Activated CD4-positive, alpha-beta T cell treated with anti-CD3 and anti-CD28 coated beads, Interleukin-2, amount 50 U/mL, for 48 hours (primary cell): ENCODE results near the gene CRYZ.
"Not testable (repeated sequence)": the region's sequence is repeated elsewhere in the genome, so short reads cannot be mapped to it uniquely, and the experiment has no call there.

Source experiments
- DNase-seq, 2 experiments: peaks; one replicate each; pipeline ENCODE4 v3.0.0-alpha.2; 2020

CRYZ gene

DNA sequence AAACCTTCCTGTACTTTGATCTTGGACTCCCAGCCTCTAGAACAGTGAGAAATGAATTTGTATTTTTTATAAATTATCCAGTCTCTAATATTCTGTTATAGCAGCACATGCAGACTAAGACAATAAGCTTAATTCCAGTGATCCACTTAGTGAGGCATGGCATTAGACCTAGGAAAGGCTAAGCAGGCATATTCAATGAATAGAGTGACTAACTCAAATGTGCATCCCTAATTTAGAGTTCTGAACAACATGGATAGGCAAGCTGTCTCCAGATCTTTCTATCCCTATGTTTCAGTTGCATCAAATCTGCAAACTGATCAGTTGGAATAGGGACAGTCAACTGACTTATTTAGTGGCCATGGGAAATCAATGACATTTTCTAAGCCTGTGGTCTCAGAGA is 54.9 kb downstream of the CRYZ start:
- DNase-seq = no peak

GRCh38 chr1:74674278-74675048 is 58.4 kb downstream of the CRYZ start:
- no peak for DNase-seq

GRCh38 chr1:74673351-74674111 is 59.3 kb downstream of the CRYZ start, which contains the start of gene ERICH3:
ERICH3 (minus strand) TSS chr1:74673792; CDS start chr1:74673519, 273 bp downstream.
- no peak for DNase-seq

- DNase-seq = not testable (repeated sequence)
Measured at GRCh38 chr1:74670866-74671265, 62.0 kb downstream of the CRYZ start.
